Stimulated activated CD4-positive, alpha-beta T cell treated with anti-CD3 and anti-CD28 coated beads, Interleukin-1b, Interleukin-23, amount 100 ng/mL, for 4 hours (primary cell): Measurements from ENCODE around the gene SKAP1.

Source experiments
- DNase-seq, 2 donors: peaks; one replicate each; pipeline ENCODE4 v3.0.0-alpha.2; 2020; ENCODE audit warnings: low read depth in 2 of 2

SKAP1 gene

GRCh38 chr17:48175692-48176470 is 254.1 kb downstream of the SKAP1 start:
- no peak for DNase-seq

GRCh38 chr17:48174833-48175523 is 255.0 kb downstream of the SKAP1 start:
- no peak for DNase-seq

GRCh38 chr17:48173191-48173984 is 256.6 kb downstream of the SKAP1 start:
- no peak for DNase-seq

GRCh38 chr17:48169926-48170325 is 260.1 kb downstream of the SKAP1 start:
- no peak for DNase-seq

GRCh38 chr17:48163809-48164208 is 266.2 kb downstream of the SKAP1 start:
- DNase-seq, result no peak

GRCh38 chr17:48162946-48163506 is 267.0 kb downstream of the SKAP1 start:
- no peak for DNase-seq

GRCh38 chr17:48162306-48162934 is 267.6 kb downstream of the SKAP1 start:
- DNase-seq, result no peak

GRCh38 chr17:48161127-48161905 is 268.7 kb downstream of the SKAP1 start:
- DNase-seq, result no peak

GRCh38 chr17:48160177-48161081 is 269.6 kb downstream of the SKAP1 start:
- no peak for DNase-seq

- no peak for DNase-seq
Measured at GRCh38 chr17:48159232-48159631, 270.8 kb downstream of the SKAP1 start.

GRCh38 chr17:48155889-48156611 is 274.0 kb downstream of the SKAP1 start:
- DNase-seq, result no peak

- no peak for DNase-seq
Measured at GRCh38 chr17:48153691-48154358, 276.2 kb downstream of the SKAP1 start.

- DNase-seq, result no peak
Measured at GRCh38 chr17:48152289-48152688, 277.7 kb downstream of the SKAP1 start.

- no peak for DNase-seq
Measured at GRCh38 chr17:48151220-48151619, 278.8 kb downstream of the SKAP1 start.

- no peak for DNase-seq
Measured at GRCh38 chr17:48150597-48151001, 279.4 kb downstream of the SKAP1 start.

- no peak for DNase-seq
Measured at GRCh38 chr17:48149787-48150463, 280.1 kb downstream of the SKAP1 start.

- no peak for DNase-seq
Measured at GRCh38 chr17:48148854-48149786, 280.9 kb downstream of the SKAP1 start.
